Tibial artery (tissue), 4 donors: ENCODE data around the gene SLC25A43.

Experiments used
- DNase-seq, 2 donors: peaks; one replicate each; pipeline ENCODE4 v3.0.0-alpha.2; 2019
- H3K27ac ChIP-seq, 2 donors: fragments of 200-600 bp; sonication (generic) in 1 of 2; 1 replicate in 1 of 2; 2 replicates in 1 of 2; pipeline ENCODE4 v1.5.1; 2018 to 2019; ENCODE audit warnings: mild to moderate bottlenecking in 1 of 2
- H3K27me3 ChIP-seq, 2 donors: fragments of 200-600 bp; sonication (generic) in 1 of 2; one replicate each; pipeline versions ENCODE4 v1.5.1 to v1.6.0; 2016 to 2019
- H3K36me3 ChIP-seq, 3 donors: fragments of 200-600 bp; sonication (generic) in 2 of 3; one replicate each; pipeline ENCODE4 v1.5.1; 2016 to 2019; ENCODE audit warnings: mild to moderate bottlenecking in 2 of 3
- H3K4me1 ChIP-seq, 4 donors: fragments of 200-600 bp; sonication (generic) in 2 of 4; 1 replicate in 3 of 4; 2 replicates in 1 of 4; pipeline ENCODE4 v1.5.1; 2016 to 2019
- H3K4me3 ChIP-seq, 2 donors: fragments of 200-600 bp; sonication (generic) in 1 of 2; 1 replicate in 1 of 2; 2 replicates in 1 of 2; pipeline ENCODE4 v1.5.1; 2018 to 2019; ENCODE audit warnings: mild to moderate bottlenecking in 2 of 2
- H3K9me3 ChIP-seq, 3 donors: fragments of 200-600 bp; sonication (generic) in 1 of 3; one replicate each; pipeline ENCODE4 v1.5.1; 2016 to 2019
- CTCF ChIP-seq, 2 experiments: fragments of 200-600 bp in 1 of 2; fragments of 450-650 bp in 1 of 2; IDR thresholded peaks; one replicate each; pipeline ENCODE4 v1.5.1; 2017 to 2019; ENCODE audit warnings: antibody characterized with exemption in 2 of 2, mild to moderate bottlenecking in 1 of 2, moderate library complexity in 1 of 2
- intact Hi-C: fragments of 100-400 bp; cut with DNase I; formaldehyde crosslinking; loops from one replicate; pipeline ENCODE4 v1.15.0; 2023; ENCODE audit warnings: low total_unique reads

The SLC25A43 gene

GRCh38 chrX:119402588-119402987, 3.5 kb downstream of the SLC25A43 start:
- H3K4me1 ChIP-seq = peaks cover 0 to 8% (median 0%) of the 10 kb centered on the region in 4 donors
- no peaks in the 10 kb centered on the region for H3K9me3 ChIP-seq
- peaks cover 0 to 8% (median 0%) of the 10 kb centered on the region in 3 donors for H3K36me3 ChIP-seq
- no peak for TF ChIP-seq CTCF (IDR thresholded peaks at IDR 0.05)
- no peak overlapping the region for H3K27ac ChIP-seq
- H3K27me3 ChIP-seq = no peaks in the 10 kb centered on the region
- no peak for DNase-seq
- no peak overlapping the region for H3K4me3 ChIP-seq
- intact Hi-C loops = no loop called here

GRCh38 chrX:119406776-119407175, 7.6 kb downstream of the SLC25A43 start:
- H3K4me1 ChIP-seq = no peaks in the 10 kb centered on the region
- no peak overlapping the region for H3K27ac ChIP-seq
- TF ChIP-seq CTCF (IDR thresholded peaks at IDR 0.05) = no peak
- H3K36me3 ChIP-seq = peaks cover 0 to 8% (median 0%) of the 10 kb centered on the region in 3 donors
- DNase-seq = no peak
- H3K4me3 ChIP-seq = no peak overlapping the region
- H3K27me3 ChIP-seq = no peaks in the 10 kb centered on the region
- intact Hi-C loops = no loop called here
- no peaks in the 10 kb centered on the region for H3K9me3 ChIP-seq

- no peaks in the 10 kb centered on the region for H3K4me1 ChIP-seq
- no peak overlapping the region for H3K4me3 ChIP-seq
- intact Hi-C loops = no loop called here
- no peaks in the 10 kb centered on the region for H3K27me3 ChIP-seq
- peaks cover 0 to 8% (median 0%) of the 10 kb centered on the region in 3 donors for H3K36me3 ChIP-seq
- no peak overlapping the region for H3K27ac ChIP-seq
- no peak for DNase-seq
- TF ChIP-seq CTCF (IDR thresholded peaks at IDR 0.05) = no peak
- H3K9me3 ChIP-seq = no peaks in the 10 kb centered on the region
Measured at GRCh38 chrX:119407681-119408080, 8.5 kb downstream of the SLC25A43 start.

- H3K36me3 ChIP-seq = peaks cover 0 to 8% (median 0%) of the 10 kb centered on the region in 3 donors
- no peaks in the 10 kb centered on the region for H3K9me3 ChIP-seq
- intact Hi-C loops = no loop called here
- no peak overlapping the region for H3K4me3 ChIP-seq
- no peaks in the 10 kb centered on the region for H3K27me3 ChIP-seq
- no peaks in the 10 kb centered on the region for H3K4me1 ChIP-seq
- no peak overlapping the region for H3K27ac ChIP-seq
- no peak for TF ChIP-seq CTCF (IDR thresholded peaks at IDR 0.05)
- peak; percentile 52 to 65 for DNase-seq
Measured at GRCh38 chrX:119410027-119410819, 11.1 kb downstream of the SLC25A43 start.

GRCh38 chrX:119410854-119411253, 11.7 kb downstream of the SLC25A43 start:
- Histone ChIP-seq H3K36me3 (peaks cover 0 to 8% (median 0%) of the 10 kb centered on the region in 3 donors), H3K4me1 (no peaks in the 10 kb centered on the region), H3K9me3 (no peaks in the 10 kb centered on the region), H3K27ac (no peak overlapping the region), H3K4me3 (no peak overlapping the region), H3K27me3 (no peaks in the 10 kb centered on the region)
- intact Hi-C loops = no loop called here
- DNase-seq = no peak
- no peak for TF ChIP-seq CTCF (IDR thresholded peaks at IDR 0.05)
